Measurements from ENCODE around the gene CTNND2.

CTNND2 gene

GRCh38 chr5:11672385-11673085, 231.7 kb downstream of the CTNND2 start:
- no peak for DNase-seq (ENCODE audit: low spot score)
- ChIA-PET POLR2A (ENCODE audit: low non-redundant PET) (no interaction called here), CTCF (no interaction called here)
- H3K27ac ChIP-seq, result no peak overlapping the region
- TF ChIP-seq CTCF (conservative IDR thresholded peaks at IDR 0.05; ENCODE audit: low read depth), result no peak

GRCh38 chr5:11658376-11658775, 245.9 kb downstream of the CTNND2 start:
- DNase-seq (ENCODE audit: low spot score), result no peak
- CTCF ChIA-PET, result no interaction called here
- H3K27ac ChIP-seq, result no peak overlapping the region
- POLR2A ChIA-PET (ENCODE audit: low non-redundant PET), result no interaction called here
- no peak for TF ChIP-seq CTCF (conservative IDR thresholded peaks at IDR 0.05; ENCODE audit: low read depth)

GRCh38 chr5:11656916-11657315, 247.3 kb downstream of the CTNND2 start:
- ChIA-PET CTCF (no interaction called here), POLR2A (ENCODE audit: low non-redundant PET) (no interaction called here)
- DNase-seq (ENCODE audit: low spot score), result no peak
- H3K27ac ChIP-seq, result no peak overlapping the region
- TF ChIP-seq CTCF (conservative IDR thresholded peaks at IDR 0.05; ENCODE audit: low read depth), result no peak

GRCh38 chr5:11655681-11656080, 248.6 kb downstream of the CTNND2 start:
- ChIA-PET POLR2A (ENCODE audit: low non-redundant PET) (no interaction called here), CTCF (no interaction called here)
- no peak overlapping the region for H3K27ac ChIP-seq
- DNase-seq (ENCODE audit: low spot score), result no peak
- TF ChIP-seq CTCF (conservative IDR thresholded peaks at IDR 0.05; ENCODE audit: low read depth), result no peak

- TF ChIP-seq CTCF (conservative IDR thresholded peaks at IDR 0.05; ENCODE audit: low read depth), result no peak
- ChIA-PET CTCF (no interaction called here), POLR2A (ENCODE audit: low non-redundant PET) (no interaction called here)
- no peak for DNase-seq (ENCODE audit: low spot score)
- H3K27ac ChIP-seq, result no peak overlapping the region
Observed at GRCh38 chr5:11650936-11651335, 253.3 kb downstream of the CTNND2 start.

GRCh38 chr5:11646141-11646540, 258.1 kb downstream of the CTNND2 start:
- DNase-seq (ENCODE audit: low spot score), result no peak
- no peak for TF ChIP-seq CTCF (conservative IDR thresholded peaks at IDR 0.05; ENCODE audit: low read depth)
- CTCF ChIA-PET, result no interaction called here
- POLR2A ChIA-PET (ENCODE audit: low non-redundant PET), result no interaction called here
- H3K27ac ChIP-seq, result no peak overlapping the region

All from RWPE1 (cell line).